HepG2 (cell line): ENCODE data around the gene HEXIM1. TPM values are rescaled to one million over a fixed set of nuclear protein-coding genes. Genes with fewer than 3 reads are reported as not detected.
A peak's percentile ranks its signal among the peaks of the same experiment; 100 is the strongest.

ENCODE experiments used
- BRD4 ChIP-seq: sonication (generic); formaldehyde crosslinking; IDR thresholded peaks from 2 replicates; pipeline ENCODE4 v1.4.0; 2020; ENCODE audit warnings: missing genetic modification reagents
- CSRNP1 ChIP-seq: sonication (generic); formaldehyde crosslinking; IDR thresholded peaks from 2 replicates; pipeline ENCODE4 v1.8.1; 2023; ENCODE audit warnings: mild to moderate bottlenecking, missing genetic modification reagents
- CSRNP2 ChIP-seq: sonication (generic); formaldehyde crosslinking; conservative IDR thresholded peaks from 2 replicates; pipeline ENCODE4 v1.8.0; 2022; ENCODE audit warnings: low read depth, missing genetic modification reagents
- GLMP ChIP-seq: sonication (generic); formaldehyde crosslinking; IDR thresholded peaks from 2 replicates; pipeline ENCODE4 v1.9.0; 2021; ENCODE audit warnings: missing genetic modification reagents, mild to moderate bottlenecking, borderline replicate concordance
- LCORL ChIP-seq, 2 experiments: fragments of 450-650 bp in 1 of 2; sonication (generic) in 1 of 2; formaldehyde crosslinking in 1 of 2; IDR thresholded peaks; 2 replicates each; pipeline versions ENCODE4 v1.5.0 to v1.6.1; 2017 to 2020; ENCODE audit warnings: antibody characterized with exemption in 1 of 2, missing genetic modification reagents in 1 of 2
- MYPOP ChIP-seq: sonication (generic); formaldehyde crosslinking; IDR thresholded peaks from 2 replicates; pipeline ENCODE4 v1.8.1; 2023; ENCODE audit warnings: mild to moderate bottlenecking, moderate library complexity, missing genetic modification reagents
- SYNCRIP ChIP-seq: fragments of 200-400 bp; formaldehyde crosslinking; IDR thresholded peaks from 2 replicates; pipeline ENCODE4 v1.6.1; 2018; ENCODE audit warnings: mild to moderate bottlenecking, low read depth, low read length; ENCODE audit not compliant: insufficient read depth
- TEAD2 ChIP-seq: sonication (generic); formaldehyde crosslinking; IDR thresholded peaks from 2 replicates; pipeline ENCODE4 v1.9.0; 2021; ENCODE audit warnings: missing genetic modification reagents
- TRIM22 ChIP-seq: fragments of 450-650 bp; IDR thresholded peaks from 2 replicates; pipeline ENCODE4 v1.6.1; 2017
- ZBTB20 ChIP-seq: sonication (generic); formaldehyde crosslinking; IDR thresholded peaks from 2 replicates; pipeline ENCODE4 v1.8.1; 2023; ENCODE audit warnings: missing genetic modification reagents, low read depth, mild to moderate bottlenecking, borderline replicate concordance
- ZBTB26 ChIP-seq: IDR thresholded peaks from 2 replicates; pipeline ENCODE4 v1.6.1; 2016; ENCODE audit warnings: missing compliant biosample characterization, missing genetic modification reagents, borderline replicate concordance
- ZEB1 ChIP-seq: IDR thresholded peaks from 2 replicates; pipeline ENCODE4 v1.6.1; 2012; ENCODE audit warnings: mild to moderate bottlenecking, low read depth, inconsistent platforms; ENCODE audit not compliant: insufficient replicate concordance
- ZNF251 ChIP-seq: sonication (generic); formaldehyde crosslinking; IDR thresholded peaks from 2 replicates; pipeline ENCODE4 v1.9.0; 2021; ENCODE audit warnings: mild to moderate bottlenecking, missing genetic modification reagents
- ZNF513 ChIP-seq: sonication (generic); formaldehyde crosslinking; conservative IDR thresholded peaks from 2 replicates; pipeline ENCODE4 v1.5.0; 2020; ENCODE audit warnings: missing genetic modification reagents
- ZNF547 ChIP-seq: sonication (generic); formaldehyde crosslinking; IDR thresholded peaks from 2 replicates; pipeline ENCODE4 v1.5.1; 2020; ENCODE audit warnings: mild to moderate bottlenecking, missing genetic modification reagents
- ZNF597 ChIP-seq: sonication (generic); formaldehyde crosslinking; IDR thresholded peaks from 2 replicates; pipeline ENCODE4 v1.5.0; 2020; ENCODE audit warnings: missing genetic modification reagents
- polyA plus RNA-seq, 8 experiments: library from polyadenylated mRNA; depleted of rRNA in 3 of 8; stranded (reverse) in 7 of 8; unstranded in 1 of 8; fragments of >200 nt; fragmentation: Illumina TruSeq in 4 of 8; extraction: Trizol in 4 of 8; gene quantifications; 2 replicates each; pipeline versions ENCODE4 v1.2.1 to v1.2.3, GENCODE V29; 2011 to 2016; ENCODE audit warnings: low read depth in 4 of 8, missing spikeins in 1 of 8, mixed read lengths in 1 of 8; ENCODE audit not compliant: insufficient read depth in 1 of 8
- total RNA-seq, 5 experiments: library from RNA; depleted of rRNA; stranded (reverse); fragments of >200 nt; fragmentation: Illumina TruSeq; extraction: Trizol; gene quantifications; 2 replicates each; pipeline ENCODE4 v1.2.3, GENCODE V29; 2016; ENCODE audit warnings: low read depth in 1 of 5

The HEXIM1 gene
- total and polyA plus RNA-seq, 2 of the 13 experiments (the other 11 are each of a cell fraction or from before 2014, with no cell fraction given), result 10.5 to 16.6 TPM

- TF ChIP-seq ZBTB26 (CRISPR knock-in tag) (0 out of 2 replicates have a peak, but pooled peaks have one; percentile 11), CSRNP1 (CRISPR knock-in tag) (no peak), MYPOP (CRISPR knock-in tag) (no peak), TRIM22 (no peak), ZNF597 (CRISPR knock-in tag) (no peak), ZNF251 (CRISPR knock-in tag) (no peak), ZEB1 (no peak), ZBTB20 (CRISPR knock-in tag) (no peak; the same call in 1 of the 2 replicates), SYNCRIP (no peak), ZNF547 (CRISPR knock-in tag) (no peak), GLMP (CRISPR knock-in tag) (no peak), TEAD2 (CRISPR knock-in tag) (no peak), BRD4 (peak; percentile 55; the same call in 1 of the 2 replicates), CSRNP2 (CRISPR knock-in tag) (no peak), LCORL (IDR thresholded peaks at IDR 0.05) (no peak), LCORL (CRISPR knock-in tag; IDR thresholded peaks at IDR 0.05) (no peak), ZNF513 (CRISPR knock-in tag) (no peak)
Observed at GRCh38 chr17:45162025-45162687, 13.9 kb downstream of the HEXIM1 start (continued).
